Mucosa of rectum (tissue), 2 donors: Measurements from ENCODE around the gene ARFGAP3.

Source experiments
- H3K27ac ChIP-seq, 2 donors: one replicate each; pipeline ENCODE4 v1.7.0; 2013; ENCODE audit warnings: inconsistent platforms in 2 of 2, low read depth in 2 of 2, low read length in 2 of 2
- H3K27me3 ChIP-seq, 2 donors: one replicate each; pipeline ENCODE4 v1.7.0; 2013; ENCODE audit warnings: low read length in 2 of 2; ENCODE audit not compliant: control insufficient read depth in 2 of 2, insufficient read depth in 2 of 2
- H3K36me3 ChIP-seq, 2 donors: one replicate each; pipeline ENCODE4 v1.7.0; 2013; ENCODE audit warnings: low read length in 2 of 2; ENCODE audit not compliant: control insufficient read depth in 2 of 2, insufficient read depth in 2 of 2
- H3K4me1 ChIP-seq, 2 donors: one replicate each; pipeline ENCODE4 v1.7.0; 2013; ENCODE audit warnings: low read length in 2 of 2, mild to moderate bottlenecking in 1 of 2; ENCODE audit not compliant: control insufficient read depth in 2 of 2, insufficient read depth in 2 of 2
- H3K4me3 ChIP-seq, 2 donors: one replicate each; pipeline ENCODE4 v1.7.0; 2013; ENCODE audit warnings: low read length in 2 of 2
- H3K9ac ChIP-seq, 2 donors: one replicate each; pipeline ENCODE4 v1.7.0; 2013; ENCODE audit warnings: low read length in 2 of 2, low read depth in 1 of 2, mild to moderate bottlenecking in 1 of 2
- H3K9me3 ChIP-seq, 2 donors: one replicate each; pipeline ENCODE4 v1.7.0; 2013; ENCODE audit warnings: low read length in 2 of 2; ENCODE audit not compliant: control insufficient read depth in 2 of 2
- donor health status: healthy.
- donor health status: Normal muscosa, but diverticular disease.

The ARFGAP3 gene

GRCh38 chr22:42893371-42894150, 36.5 kb upstream of the ARFGAP3 start:
- H3K9me3 ChIP-seq, result no peaks in the 10 kb centered on the region
- H3K27me3 ChIP-seq, result no peaks in the 10 kb centered on the region
- H3K4me1 ChIP-seq, result peaks cover 15 to 27% of the 10 kb centered on the region in 2 donors
- H3K36me3 ChIP-seq, result peaks cover 21 to 25% of the 10 kb centered on the region in 2 donors
- peak overlapping the region in 1 of 2 donors; percentile 62 for H3K27ac ChIP-seq
- no peak overlapping the region for H3K9ac ChIP-seq
- no peak overlapping the region for H3K4me3 ChIP-seq

GRCh38 chr22:42892571-42893316, 35.7 kb upstream of the ARFGAP3 start:
- Histone ChIP-seq H3K9ac (peak overlapping the region in 1 of 2 donors; percentile 36), H3K27me3 (no peaks in the 10 kb centered on the region), H3K4me3 (no peak overlapping the region), H3K4me1 (peaks cover 23 to 36% of the 10 kb centered on the region in 2 donors), H3K9me3 (no peaks in the 10 kb centered on the region), H3K36me3 (peaks cover 25 to 30% of the 10 kb centered on the region in 2 donors), H3K27ac (peak overlapping the region; percentile 45 to 62)

- H3K36me3 ChIP-seq, result peaks cover 27 to 34% of the 10 kb centered on the region in 2 donors
- H3K9me3 ChIP-seq, result no peaks in the 10 kb centered on the region
- H3K27ac ChIP-seq, result peak overlapping the region; percentile 40 to 45
- peak overlapping the region in 1 of 2 donors; percentile 36 for H3K9ac ChIP-seq
- peaks cover 25 to 41% of the 10 kb centered on the region in 2 donors for H3K4me1 ChIP-seq
- H3K4me3 ChIP-seq, result no peak overlapping the region
- no peaks in the 10 kb centered on the region for H3K27me3 ChIP-seq
These were observed 35.1 kb upstream of the ARFGAP3 start for GRCh38 chr22:42892156-42892555.

DNA sequence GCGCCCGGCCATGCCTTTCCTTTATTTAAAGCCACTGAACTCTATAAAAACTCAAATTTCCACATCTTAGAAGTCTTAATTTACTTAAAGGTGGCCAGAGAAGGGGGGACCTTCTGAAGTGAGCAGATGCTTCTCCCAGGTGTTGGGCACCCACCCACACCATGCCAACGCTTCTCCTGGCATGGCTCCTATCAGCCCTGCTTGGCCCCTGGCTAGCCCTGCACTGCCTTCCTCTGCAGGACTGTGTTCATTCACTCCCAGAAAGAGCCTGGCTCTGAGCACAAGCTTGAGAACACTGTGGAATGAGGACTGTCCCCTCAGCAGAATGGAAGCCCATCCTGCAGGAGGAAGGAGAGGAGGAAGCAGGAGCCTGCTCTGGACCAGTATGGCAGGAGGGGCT, 34.6 kb upstream of the ARFGAP3 start:
- no peaks in the 10 kb centered on the region for H3K27me3 ChIP-seq
- H3K36me3 ChIP-seq, result peaks cover 31 to 38% of the 10 kb centered on the region in 2 donors
- no peak overlapping the region for H3K9ac ChIP-seq
- H3K4me3 ChIP-seq, result no peak overlapping the region
- no peaks in the 10 kb centered on the region for H3K9me3 ChIP-seq
- peaks cover 25 to 43% of the 10 kb centered on the region in 2 donors for H3K4me1 ChIP-seq
- peak overlapping the region in 1 of 2 donors; percentile 40 for H3K27ac ChIP-seq

DNA sequence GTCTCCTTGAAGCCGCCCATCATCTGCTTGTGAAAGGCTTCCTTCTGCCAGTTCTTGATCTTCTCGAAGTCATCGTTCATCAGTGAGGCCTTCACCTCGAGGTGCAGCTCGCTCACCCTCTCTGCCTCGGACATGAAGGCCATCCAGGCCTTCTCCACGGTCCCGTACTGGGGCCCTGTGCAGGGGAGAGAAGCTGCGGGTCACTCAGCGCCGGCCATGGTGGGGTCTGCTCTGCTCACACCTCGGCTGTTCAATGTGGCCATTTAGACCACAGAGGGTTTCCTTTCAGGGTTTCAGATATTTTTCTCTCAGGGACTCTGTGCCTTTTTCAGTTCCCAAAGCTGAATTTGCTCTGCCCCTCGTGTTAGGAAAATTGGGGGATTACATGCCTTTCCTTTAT, 33.9 kb upstream of the ARFGAP3 start:
- H3K27me3 ChIP-seq, result no peaks in the 10 kb centered on the region
- no peak overlapping the region for H3K9ac ChIP-seq
- no peaks in the 10 kb centered on the region for H3K9me3 ChIP-seq
- H3K4me3 ChIP-seq, result no peak overlapping the region
- H3K36me3 ChIP-seq, result peaks cover 36 to 45% of the 10 kb centered on the region in 2 donors
- no peak overlapping the region for H3K27ac ChIP-seq
- H3K4me1 ChIP-seq, result peaks cover 24 to 43% of the 10 kb centered on the region in 2 donors

GRCh38 chr22:42889304-42889703, 32.2 kb upstream of the ARFGAP3 start:
- Histone ChIP-seq H3K27me3 (no peaks in the 10 kb centered on the region), H3K27ac (peak overlapping the region; percentile 66 to 76), H3K4me3 (no peak overlapping the region), H3K9ac (no peak overlapping the region), H3K36me3 (peaks cover 50 to 60% of the 10 kb centered on the region in 2 donors), H3K9me3 (no peaks in the 10 kb centered on the region), H3K4me1 (peaks cover 21 to 43% of the 10 kb centered on the region in 2 donors)

DNA sequence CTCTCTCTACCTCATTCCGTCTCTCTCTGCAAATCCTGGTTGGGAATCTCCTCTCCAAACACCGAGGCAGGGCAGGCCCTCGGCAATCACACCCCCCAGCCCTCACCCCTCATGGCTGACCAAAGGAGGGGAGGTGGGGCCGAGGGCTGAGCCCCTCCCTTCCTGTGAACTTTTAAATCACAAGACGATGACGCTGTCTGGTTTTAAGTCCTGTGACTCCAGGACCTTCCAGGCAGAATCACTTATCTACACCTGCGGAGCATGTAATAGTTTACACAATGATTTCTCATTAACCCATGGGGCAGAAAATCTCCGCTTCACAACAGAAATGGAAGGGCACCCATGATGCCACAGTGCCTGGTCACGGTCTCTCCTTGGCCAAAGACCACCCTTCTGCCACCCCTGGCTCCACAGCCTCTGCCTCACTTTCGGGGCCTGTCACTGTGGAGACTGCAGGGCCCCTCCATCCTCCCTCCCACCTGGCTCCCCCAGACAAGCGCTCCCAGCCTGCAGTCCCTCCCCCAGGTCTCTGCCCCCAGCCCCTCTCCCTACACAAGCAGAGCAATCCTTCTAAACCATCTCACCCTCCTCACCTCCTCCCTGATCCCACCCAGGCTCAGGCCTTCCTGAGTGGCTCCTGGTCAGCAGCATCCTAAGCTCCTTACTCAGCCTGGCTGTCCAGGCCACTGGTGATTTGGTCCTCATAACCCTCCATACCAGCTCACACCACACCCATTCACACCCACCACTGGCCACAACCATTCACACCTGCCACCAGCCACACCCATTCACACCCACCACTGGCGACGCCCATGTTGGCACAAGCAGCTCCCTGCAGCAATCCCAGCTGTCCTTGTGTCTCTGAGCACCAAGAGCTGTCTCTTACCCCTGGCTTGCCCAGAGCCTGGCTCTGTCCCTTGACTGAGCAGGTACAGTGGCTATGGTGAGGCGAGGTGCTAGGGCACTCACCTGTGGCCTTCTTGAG, 30.7 kb upstream of the ARFGAP3 start:
- H3K9me3 ChIP-seq, result no peaks in the 10 kb centered on the region
- H3K4me1 ChIP-seq, result peaks cover 24 to 43% of the 10 kb centered on the region in 2 donors
- H3K4me3 ChIP-seq, result no peak overlapping the region
- H3K36me3 ChIP-seq, result peaks cover 62 to 66% of the 10 kb centered on the region in 2 donors
- peak overlapping the region in 1 of 2 donors; percentile 47 for H3K9ac ChIP-seq
- peak overlapping the region; percentile 69 to 76 for H3K27ac ChIP-seq
- no peaks in the 10 kb centered on the region for H3K27me3 ChIP-seq

- Histone ChIP-seq H3K27me3 (no peaks in the 10 kb centered on the region), H3K4me1 (peaks cover 20 to 42% of the 10 kb centered on the region in 2 donors), H3K36me3 (peaks cover 62 to 67% of the 10 kb centered on the region in 2 donors)
These were observed 30.0 kb upstream of the ARFGAP3 start for GRCh38 chr22:42887120-42887519.

GRCh38 chr22:42885446-42885845, 28.4 kb upstream of the ARFGAP3 start:
- Histone ChIP-seq H3K4me3 (no peak overlapping the region), H3K27me3 (no peaks in the 10 kb centered on the region), H3K27ac (no peak overlapping the region), H3K4me1 (peaks cover 20 to 41% of the 10 kb centered on the region in 2 donors), H3K9me3 (no peaks in the 10 kb centered on the region), H3K36me3 (peaks cover 66 to 78% of the 10 kb centered on the region in 2 donors), H3K9ac (no peak overlapping the region)

More at GRCh38 chr22:42887120-42887519, 30.0 kb upstream of the ARFGAP3 start:
- Histone ChIP-seq H3K4me3 (no peak overlapping the region), H3K27ac (peak overlapping the region; percentile 69 to 76), H3K9me3 (no peaks in the 10 kb centered on the region), H3K9ac (peak overlapping the region; percentile 1 to 47)
